ENCODE measurements around the gene MTA3.
A peak's percentile ranks its signal among the peaks of the same experiment; 100 is the strongest.
"Not testable (repeated sequence)": the region's sequence is repeated elsewhere in the genome, so short reads cannot be mapped to it uniquely, and the experiment has no call there.

The MTA3 gene

GRCh38 chr2:42568401-42569115 lies at the start of gene MTA3:
TSS of gene MTA3 (plus strand) at chr2:42568632. CDS start at chr2:42568746, 114 bp downstream.
- peak; percentile 52 to 55 for DNase-seq (ENCODE audit: low read depth in 2 of 2)

- no peak for DNase-seq (ENCODE audit: low read depth in 2 of 2)
Observed at GRCh38 chr2:42519624-42520023, 48.8 kb upstream of the MTA3 start.

- no peak for DNase-seq (ENCODE audit: low read depth in 2 of 2)
Observed at GRCh38 chr2:42522035-42522434, 46.4 kb upstream of the MTA3 start.

GRCh38 chr2:42523341-42523740 lies 45.1 kb upstream of the MTA3 start:
- no peak for DNase-seq (ENCODE audit: low read depth in 2 of 2)

GRCh38 chr2:42532397-42532796 lies 36.0 kb upstream of the MTA3 start:
- DNase-seq (ENCODE audit: low read depth in 2 of 2): no peak

- DNase-seq (ENCODE audit: low read depth in 2 of 2): no peak
Observed at GRCh38 chr2:42537493-42537892, 30.9 kb upstream of the MTA3 start.

- no peak for DNase-seq (ENCODE audit: low read depth in 2 of 2)
Observed at GRCh38 chr2:42542871-42543270, 25.6 kb upstream of the MTA3 start.

GRCh38 chr2:42545023-42545721 lies 23.3 kb upstream of the MTA3 start:
- DNase-seq (ENCODE audit: low read depth in 2 of 2): no peak

GRCh38 chr2:42545841-42546390 lies 22.5 kb upstream of the MTA3 start:
- no peak for DNase-seq (ENCODE audit: low read depth in 2 of 2)

GRCh38 chr2:42547014-42547413 lies 21.4 kb upstream of the MTA3 start:
- no peak for DNase-seq (ENCODE audit: low read depth in 2 of 2)

- DNase-seq (ENCODE audit: low read depth in 2 of 2): no peak
Observed at GRCh38 chr2:42547446-42548295, 20.8 kb upstream of the MTA3 start.

- DNase-seq (ENCODE audit: low read depth in 2 of 2): no peak
Observed at GRCh38 chr2:42550870-42551269, 17.6 kb upstream of the MTA3 start.

GRCh38 chr2:42554392-42554791 lies 14.0 kb upstream of the MTA3 start:
- no peak for DNase-seq (ENCODE audit: low read depth in 2 of 2)

GRCh38 chr2:42556315-42556890 lies 12.0 kb upstream of the MTA3 start:
- no peak for DNase-seq (ENCODE audit: low read depth in 2 of 2)

GRCh38 chr2:42557306-42557705 lies 11.1 kb upstream of the MTA3 start:
- DNase-seq (ENCODE audit: low read depth in 2 of 2): no peak

- no peak for DNase-seq (ENCODE audit: low read depth in 2 of 2)
Observed at GRCh38 chr2:42558827-42559226, 9.6 kb upstream of the MTA3 start.

GRCh38 chr2:42560133-42560532 lies 8.3 kb upstream of the MTA3 start:
- DNase-seq (ENCODE audit: low read depth in 2 of 2): not testable (repeated sequence)

- DNase-seq (ENCODE audit: low read depth in 2 of 2): no peak
Observed at GRCh38 chr2:42560899-42561298, 7.5 kb upstream of the MTA3 start.

GRCh38 chr2:42562474-42563144 lies 5.8 kb upstream of the MTA3 start:
- DNase-seq (ENCODE audit: low read depth in 2 of 2): no peak

- DNase-seq (ENCODE audit: low read depth in 2 of 2): no peak
Observed at GRCh38 chr2:42566025-42566424, 2.4 kb upstream of the MTA3 start.

GRCh38 chr2:42566837-42567321 lies 1.6 kb upstream of the MTA3 start:
- no peak for DNase-seq (ENCODE audit: low read depth in 2 of 2)

All from stimulated activated CD4-positive, alpha-beta T cell treated with anti-CD3 and anti-CD28 coated beads, Interleukin-4, amount 100 ng/mL, for 48 hours (primary cell).